Measurements from ENCODE around the gene RSAD2. TPM values are rescaled to one million over a fixed set of nuclear protein-coding genes. Genes with fewer than 3 reads are reported as not detected.
A peak's percentile ranks its signal among the peaks of the same experiment; 100 is the strongest.

RSAD2 gene, protein sequence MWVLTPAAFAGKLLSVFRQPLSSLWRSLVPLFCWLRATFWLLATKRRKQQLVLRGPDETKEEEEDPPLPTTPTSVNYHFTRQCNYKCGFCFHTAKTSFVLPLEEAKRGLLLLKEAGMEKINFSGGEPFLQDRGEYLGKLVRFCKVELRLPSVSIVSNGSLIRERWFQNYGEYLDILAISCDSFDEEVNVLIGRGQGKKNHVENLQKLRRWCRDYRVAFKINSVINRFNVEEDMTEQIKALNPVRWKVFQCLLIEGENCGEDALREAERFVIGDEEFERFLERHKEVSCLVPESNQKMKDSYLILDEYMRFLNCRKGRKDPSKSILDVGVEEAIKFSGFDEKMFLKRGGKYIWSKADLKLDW
- total RNA-seq (10 to 100 TPM in 2 of 10 donors, 1 to 10 TPM in 8; 3.9 to 16.1 (median 6.0) TPM), polyA plus RNA-seq (1 to 10 TPM; 1.6 to 3.4 TPM)
- long read RNA-seq, donor 1, transcript RSAD2-201 (6 exons, 3,519 nt): major isoform, 25 of 30 reads
- long read RNA-seq, donor 1, partial matches to known transcripts: 1 of 30 reads
- long read RNA-seq, donor 1, other reads (novel, unspliced or antisense): 4 of 30 reads
- long read RNA-seq, donor 2, transcript RSAD2-201 (6 exons, 3,519 nt): major isoform, 10 of 14 reads
- long read RNA-seq, donor 2, partial matches to known transcripts: 1 of 14 reads
- long read RNA-seq, donor 2, other reads (novel, unspliced or antisense): 3 of 14 reads
- long read RNA-seq, donor 3, transcript RSAD2-201 (6 exons, 3,519 nt): major isoform, 28 of 35 reads
- long read RNA-seq, donor 3, partial matches to known transcripts: 0 of 35 reads
- long read RNA-seq, donor 3, other reads (novel, unspliced or antisense): 7 of 35 reads

DNA sequence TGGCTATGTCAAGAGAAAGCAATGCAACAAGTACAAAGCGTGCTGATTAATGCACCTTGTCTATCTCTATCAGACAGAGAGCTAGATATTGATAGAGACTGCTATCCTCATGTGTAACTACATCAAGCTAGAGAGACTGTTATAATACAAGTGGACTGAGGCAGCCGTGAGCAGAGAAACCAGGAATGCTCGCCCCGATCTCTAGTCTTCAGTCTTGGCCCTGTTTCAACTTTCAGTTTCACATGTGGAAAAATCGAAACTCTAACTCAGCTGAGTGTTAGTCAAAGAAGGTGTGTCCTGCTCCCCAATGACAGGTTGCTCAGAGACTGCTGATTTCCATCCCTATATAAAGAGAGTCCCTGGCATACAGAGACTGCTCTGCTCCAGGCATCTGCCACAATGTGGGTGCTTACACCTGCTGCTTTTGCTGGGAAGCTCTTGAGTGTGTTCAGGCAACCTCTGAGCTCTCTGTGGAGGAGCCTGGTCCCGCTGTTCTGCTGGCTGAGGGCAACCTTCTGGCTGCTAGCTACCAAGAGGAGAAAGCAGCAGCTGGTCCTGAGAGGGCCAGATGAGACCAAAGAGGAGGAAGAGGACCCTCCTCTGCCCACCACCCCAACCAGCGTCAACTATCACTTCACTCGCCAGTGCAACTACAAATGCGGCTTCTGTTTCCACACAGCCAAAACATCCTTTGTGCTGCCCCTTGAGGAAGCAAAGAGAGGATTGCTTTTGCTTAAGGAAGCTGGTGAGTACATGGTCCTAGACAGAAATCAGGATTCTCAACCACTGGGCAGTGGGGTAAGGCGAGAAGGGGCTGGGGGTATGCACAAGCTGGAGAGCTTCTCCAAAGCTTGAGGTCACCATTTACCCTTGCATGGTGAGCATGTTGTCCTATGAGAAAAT lies at the start of gene RSAD2:
Gene RSAD2 (plus strand): TSS at position 376 of the 903 bp plus-strand sequence. CDS start 24 bp downstream, at position 400.
- TF ChIP-seq, protein P1, sequence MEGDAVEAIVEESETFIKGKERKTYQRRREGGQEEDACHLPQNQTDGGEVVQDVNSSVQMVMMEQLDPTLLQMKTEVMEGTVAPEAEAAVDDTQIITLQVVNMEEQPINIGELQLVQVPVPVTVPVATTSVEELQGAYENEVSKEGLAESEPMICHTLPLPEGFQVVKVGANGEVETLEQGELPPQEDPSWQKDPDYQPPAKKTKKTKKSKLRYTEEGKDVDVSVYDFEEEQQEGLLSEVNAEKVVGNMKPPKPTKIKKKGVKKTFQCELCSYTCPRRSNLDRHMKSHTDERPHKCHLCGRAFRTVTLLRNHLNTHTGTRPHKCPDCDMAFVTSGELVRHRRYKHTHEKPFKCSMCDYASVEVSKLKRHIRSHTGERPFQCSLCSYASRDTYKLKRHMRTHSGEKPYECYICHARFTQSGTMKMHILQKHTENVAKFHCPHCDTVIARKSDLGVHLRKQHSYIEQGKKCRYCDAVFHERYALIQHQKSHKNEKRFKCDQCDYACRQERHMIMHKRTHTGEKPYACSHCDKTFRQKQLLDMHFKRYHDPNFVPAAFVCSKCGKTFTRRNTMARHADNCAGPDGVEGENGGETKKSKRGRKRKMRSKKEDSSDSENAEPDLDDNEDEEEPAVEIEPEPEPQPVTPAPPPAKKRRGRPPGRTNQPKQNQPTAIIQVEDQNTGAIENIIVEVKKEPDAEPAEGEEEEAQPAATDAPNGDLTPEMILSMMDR (IDR thresholded peaks at IDR 0.05): peak in 1 of 9 donors; percentile 22
- peak in 1 of 2 donors; percentile 61 for DNase-seq
- H3K27me3 ChIP-seq: no peaks in the 10 kb centered on the region
- intact Hi-C loops (cut with DNase I): no loop called here
- ATAC-seq: peak; percentile 59 to 92 (median 82)
- peak within 1 kb of the TSS; percentile 5 to 83 (median 74) for H3K27ac ChIP-seq
- 30 to 36% methylated on average over 10 of the region's 10 CpGs for WGBS, 2 donors
- H3K4me1 ChIP-seq: peaks cover 0 to 50% (median 19%) of the 10 kb centered on the region in 9 donors
- H3K4me3 ChIP-seq: peak within 1 kb of the TSS; percentile 26 to 65 (median 57)
- H3K9me3 ChIP-seq: peaks cover 0 to 11% (median 0%) of the 10 kb centered on the region in 11 donors
- no peaks in the 10 kb centered on the region for H3K36me3 ChIP-seq

DNA sequence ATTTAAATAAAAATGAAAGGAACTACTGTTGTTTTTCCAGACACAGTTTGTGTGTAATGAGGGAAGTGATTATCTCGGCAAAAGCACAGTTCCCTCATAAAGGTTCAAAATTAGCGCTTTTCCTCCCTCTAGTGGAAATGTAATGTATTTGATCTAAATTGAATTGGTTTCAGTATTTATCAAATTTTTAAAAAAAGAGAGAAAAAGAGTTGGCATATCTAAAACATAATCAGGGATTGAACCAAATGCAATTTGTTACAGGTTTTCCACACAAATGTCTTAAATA lies 49.3 kb upstream of the RSAD2 start:
- intact Hi-C loops (cut with DNase I): loop anchor here in 2 of 10 donors (5.0 kb wide), 2 partner anchors 34 to 476 kb away; no protein-coding TSS in a partner anchor
- no peak for DNase-seq
- peak in 2 of 8 donors; percentile 37 to 56 for ATAC-seq
- 8 to 26% methylated on average over 2 of the region's 2 CpGs for whole genome bisulfite sequencing, 2 donors
- peaks cover 0 to 21% (median 5%) of the 10 kb centered on the region in 11 donors for H3K9me3 ChIP-seq
- no peaks in the 10 kb centered on the region for H3K36me3 ChIP-seq
- no peak overlapping the region for H3K4me3 ChIP-seq
- TF ChIP-seq, protein P1 (IDR thresholded peaks at IDR 0.05): peak; percentile 29 to 67 (median 53)
- H3K27ac ChIP-seq: peak overlapping the region in 3 of 10 donors; percentile 35 to 68 (median 40)
- H3K27me3 ChIP-seq: no peaks in the 10 kb centered on the region
- peaks cover 0 to 26% (median 8%) of the 10 kb centered on the region in 9 donors for H3K4me1 ChIP-seq

GRCh38 chr2:6831229-6831628 lies 46.3 kb upstream of the RSAD2 start:
- peaks cover 0 to 22% (median 8%) of the 10 kb centered on the region in 9 donors for H3K4me1 ChIP-seq
- H3K36me3 ChIP-seq: no peaks in the 10 kb centered on the region
- ATAC-seq (no peak), DNase-seq (no peak)
- no peak overlapping the region for H3K4me3 ChIP-seq
- H3K27ac ChIP-seq: no peak overlapping the region
- H3K27me3 ChIP-seq: no peaks in the 10 kb centered on the region
- intact Hi-C loops (cut with DNase I): no loop called here
- TF ChIP-seq, protein P1 (IDR thresholded peaks at IDR 0.05): no peak
- WGBS, 2 donors: 71 to 80% methylated on average over 1 of the region's 1 CpG
- H3K9me3 ChIP-seq: peaks cover 0 to 42% (median 12%) of the 10 kb centered on the region in 11 donors
